Left renal pelvis (tissue), 4 donors: ENCODE data around the gene SHB. TPM values are rescaled to one million over a fixed set of nuclear protein-coding genes. Genes with fewer than 3 reads are reported as not detected.
"Not testable (repeated sequence)": the region's sequence is repeated elsewhere in the genome, so short reads cannot be mapped to it uniquely, and the experiment has no call there.

Source experiments
- DNase-seq, 4 donors: peaks; one replicate each; pipeline ENCODE4 v3.0.0-alpha.2; 2013; ENCODE audit warnings: low read depth in 4 of 4, low spot score in 3 of 4
- polyA plus RNA-seq, 4 donors: library from polyadenylated mRNA; unstranded; fragments of 120-200 nt; gene quantifications; one replicate each; pipeline ENCODE4 v1.2.1, GENCODE V29; 2013; ENCODE audit not compliant: insufficient read length in 4 of 4

The SHB gene
- polyA plus RNA-seq, 4 donors, result 4.7 to 19.3 (median 15.9) TPM

GRCh38 chr9:37913480-37914153 is 155.4 kb downstream of the SHB start:
- peak; percentile 70 to 82 (median 73) for DNase-seq

GRCh38 chr9:37911271-37911681 is 157.8 kb downstream of the SHB start:
- no peak for DNase-seq

GRCh38 chr9:37910271-37910670 is 158.8 kb downstream of the SHB start:
- no peak for DNase-seq

- not testable (repeated sequence) for DNase-seq
These were observed 159.2 kb downstream of the SHB start for GRCh38 chr9:37909836-37910235.

GRCh38 chr9:37909326-37909725 is 159.7 kb downstream of the SHB start:
- no peak for DNase-seq

- DNase-seq, result no peak
These were observed 160.3 kb downstream of the SHB start for GRCh38 chr9:37908698-37909186.

GRCh38 chr9:37908283-37908682 is 160.7 kb downstream of the SHB start:
- DNase-seq, result no peak

- DNase-seq, result no peak
These were observed 162.5 kb downstream of the SHB start for GRCh38 chr9:37906312-37907239.

- no peak for DNase-seq
These were observed 163.3 kb downstream of the SHB start for GRCh38 chr9:37905776-37906175.

- DNase-seq, result no peak
These were observed 163.9 kb downstream of the SHB start for GRCh38 chr9:37905131-37905505.

- DNase-seq, result no peak
These were observed 164.4 kb downstream of the SHB start for GRCh38 chr9:37904445-37905130.

GRCh38 chr9:37903647-37904444 is 165.2 kb downstream of the SHB start, which contains the start of gene SLC25A51:
Gene SLC25A51 (minus strand): TSS chr9:37904127. CDS start chr9:37888550, 15,577 bp downstream.
- DNase-seq, result peak; percentile 89 to 92 (median 90)

GRCh38 chr9:37902796-37903646 is 166.0 kb downstream of the SHB start:
- no peak for DNase-seq

GRCh38 chr9:37902131-37902530 is 166.9 kb downstream of the SHB start:
- no peak for DNase-seq

GRCh38 chr9:37899041-37899440 is 170.0 kb downstream of the SHB start:
- DNase-seq, result no peak

GRCh38 chr9:37897665-37898064 is 171.4 kb downstream of the SHB start:
- DNase-seq, result no peak

GRCh38 chr9:37892063-37892462 is 177.0 kb downstream of the SHB start:
- DNase-seq, result no peak

GRCh38 chr9:37891042-37891441 is 178.0 kb downstream of the SHB start:
- not testable (repeated sequence) for DNase-seq

- DNase-seq, result no peak
These were observed 179.5 kb downstream of the SHB start for GRCh38 chr9:37889536-37889935.
